ENCODE results near the gene GPATCH3.
"Not testable (repeated sequence)": the region's sequence is repeated elsewhere in the genome, so short reads cannot be mapped to it uniquely, and the experiment has no call there.

Gene GPATCH3, protein sequence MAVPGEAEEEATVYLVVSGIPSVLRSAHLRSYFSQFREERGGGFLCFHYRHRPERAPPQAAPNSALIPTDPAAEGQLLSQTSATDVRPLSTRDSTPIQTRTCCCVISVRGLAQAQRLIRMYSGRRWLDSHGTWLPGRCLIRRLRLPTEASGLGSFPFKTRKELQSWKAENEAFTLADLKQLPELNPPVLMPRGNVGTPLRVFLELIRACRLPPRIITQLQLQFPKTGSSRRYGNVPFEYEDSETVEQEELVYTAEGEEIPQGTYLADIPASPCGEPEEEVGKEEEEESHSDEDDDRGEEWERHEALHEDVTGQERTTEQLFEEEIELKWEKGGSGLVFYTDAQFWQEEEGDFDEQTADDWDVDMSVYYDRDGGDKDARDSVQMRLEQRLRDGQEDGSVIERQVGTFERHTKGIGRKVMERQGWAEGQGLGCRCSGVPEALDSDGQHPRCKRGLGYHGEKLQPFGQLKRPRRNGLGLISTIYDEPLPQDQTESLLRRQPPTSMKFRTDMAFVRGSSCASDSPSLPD

DNA sequence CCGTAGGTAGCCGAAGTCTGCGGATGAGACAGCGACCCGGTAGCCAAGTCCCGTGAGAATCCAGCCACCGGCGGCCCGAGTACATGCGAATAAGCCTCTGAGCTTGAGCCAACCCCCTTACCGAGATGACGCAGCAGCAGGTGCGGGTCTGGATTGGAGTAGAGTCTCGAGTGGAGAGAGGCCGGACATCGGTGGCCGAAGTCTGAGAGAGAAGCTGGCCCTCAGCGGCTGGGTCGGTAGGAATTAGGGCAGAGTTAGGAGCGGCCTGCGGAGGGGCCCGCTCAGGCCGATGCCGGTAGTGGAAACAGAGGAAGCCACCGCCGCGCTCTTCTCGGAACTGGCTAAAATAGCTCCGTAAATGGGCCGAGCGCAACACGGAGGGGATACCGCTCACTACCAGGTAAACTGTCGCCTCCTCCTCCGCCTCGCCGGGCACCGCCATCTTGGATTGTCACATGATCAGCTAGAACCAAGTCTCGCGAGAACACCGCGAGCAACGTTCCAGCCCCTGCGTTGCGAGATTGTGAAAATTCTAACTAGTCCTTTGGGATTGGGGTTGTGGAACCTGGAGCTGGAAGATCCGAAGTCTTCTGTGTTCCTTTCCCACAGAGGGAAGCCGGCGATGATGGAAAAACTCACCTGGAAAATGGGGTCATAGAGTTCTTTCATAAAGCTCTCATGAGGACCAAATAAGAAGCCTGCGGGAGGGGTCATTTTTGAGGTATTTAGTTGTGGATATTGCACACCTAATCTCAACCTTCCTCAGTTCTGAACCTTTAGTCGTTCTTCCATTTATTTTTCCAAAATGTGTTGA is at the start of gene GPATCH3:
Gene GPATCH3, minus strand, starts transcription at position 467 of the 814 bp plus-strand sequence. Its CDS starts 25 bp downstream, at position 442.
- DNase-seq, result peak; percentile 91

- no peak for DNase-seq
Measured at GRCh38 chr1:26949926-26950319, 49.7 kb upstream of the GPATCH3 start.

DNA sequence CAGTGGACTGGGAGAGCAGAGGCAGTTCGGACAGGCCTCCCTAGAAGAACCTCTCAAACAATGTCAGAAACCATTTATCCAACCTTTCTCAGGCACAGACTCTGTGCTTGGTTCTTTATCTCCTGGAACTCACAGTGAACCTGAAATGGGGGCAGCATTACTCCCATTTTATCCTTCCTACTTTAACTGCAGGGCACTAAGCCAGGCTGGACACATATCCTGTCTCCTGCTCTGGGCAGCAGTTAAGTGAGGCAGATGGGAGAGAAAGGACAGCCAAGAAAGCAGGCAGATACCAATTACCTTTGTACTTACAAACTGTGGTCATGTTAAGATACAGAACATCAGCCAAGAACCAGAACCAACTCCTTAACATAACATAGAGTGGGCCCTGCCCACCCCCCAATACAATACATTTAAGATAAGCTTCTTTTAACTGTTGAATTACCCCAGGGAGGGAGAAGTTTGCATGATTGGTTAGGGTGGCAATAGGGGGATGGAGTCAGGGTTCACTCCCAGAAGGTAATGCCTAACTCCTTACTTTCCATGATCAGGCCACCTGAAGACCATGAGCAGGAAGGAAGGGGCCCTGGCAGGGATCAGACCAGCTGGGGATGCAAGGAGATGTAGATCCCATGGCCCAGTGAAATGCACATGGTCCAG is 49.1 kb upstream of the GPATCH3 start:
- no peak for DNase-seq

- DNase-seq, result not testable (repeated sequence)
Measured at GRCh38 chr1:26948725-26949057, 48.4 kb upstream of the GPATCH3 start.

- DNase-seq, result no peak
Measured at GRCh38 chr1:26946270-26946669, 46.0 kb upstream of the GPATCH3 start.

GRCh38 chr1:26945728-26946127 is 45.5 kb upstream of the GPATCH3 start:
- no peak for DNase-seq

GRCh38 chr1:26945138-26945537 is 44.9 kb upstream of the GPATCH3 start:
- no peak for DNase-seq

GRCh38 chr1:26942656-26943055 is 42.4 kb upstream of the GPATCH3 start:
- DNase-seq, result no peak

DNA sequence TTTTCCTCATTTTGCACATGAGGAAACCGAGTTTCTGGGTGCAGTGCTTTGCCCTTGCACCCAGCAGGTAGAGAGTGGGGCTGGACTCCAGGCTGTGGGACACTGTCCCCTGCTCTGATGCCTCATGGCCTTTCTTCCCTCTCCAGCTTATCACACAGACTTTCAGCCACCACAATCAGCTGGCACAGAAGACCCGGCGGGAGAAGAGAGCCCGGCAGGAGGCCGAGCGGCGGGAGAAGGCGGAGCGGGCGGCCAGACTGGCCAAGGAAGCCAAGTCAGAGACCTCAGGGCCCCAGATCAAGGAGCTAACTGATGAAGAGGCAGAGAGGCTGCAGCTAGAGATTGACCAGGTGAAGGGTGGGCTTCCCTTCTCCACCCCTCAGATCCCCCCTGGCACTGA is 41.0 kb upstream of the GPATCH3 start:
- no peak for DNase-seq

GRCh38 chr1:26938659-26939025 is 38.4 kb upstream of the GPATCH3 start:
- DNase-seq, result no peak

DNA sequence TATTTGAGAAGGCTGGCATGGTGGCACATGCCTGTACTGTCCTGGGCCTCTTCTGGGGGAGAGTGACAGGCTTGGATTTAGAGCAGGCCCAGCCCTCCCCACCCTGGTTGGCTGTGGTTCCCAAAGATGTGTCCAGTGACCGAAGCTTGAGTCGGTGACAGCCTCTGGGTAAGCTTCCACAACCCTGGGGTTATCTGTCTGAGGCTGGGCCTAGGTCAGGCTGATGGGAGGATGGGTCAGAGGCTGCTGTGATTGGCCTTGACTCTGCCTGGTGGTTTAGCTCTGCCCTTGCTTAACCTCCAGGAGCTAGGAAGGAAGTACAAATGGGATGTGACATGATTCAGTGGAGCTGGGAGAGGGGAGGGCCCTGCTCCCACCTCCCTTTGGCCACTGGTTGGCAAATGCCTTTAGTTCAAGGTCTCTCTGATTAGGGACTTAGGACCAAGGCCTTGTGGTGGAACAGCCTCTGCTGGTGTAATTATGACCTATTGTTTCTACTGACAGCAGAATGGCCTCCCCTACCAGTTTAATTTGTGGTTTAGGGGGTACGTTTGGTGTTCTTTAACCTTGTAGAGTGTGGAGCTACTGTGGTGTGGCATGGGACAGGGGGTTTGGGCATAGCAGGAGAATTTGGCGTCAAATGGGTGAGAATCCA is 37.9 kb upstream of the GPATCH3 start:
- DNase-seq, result no peak

DNA sequence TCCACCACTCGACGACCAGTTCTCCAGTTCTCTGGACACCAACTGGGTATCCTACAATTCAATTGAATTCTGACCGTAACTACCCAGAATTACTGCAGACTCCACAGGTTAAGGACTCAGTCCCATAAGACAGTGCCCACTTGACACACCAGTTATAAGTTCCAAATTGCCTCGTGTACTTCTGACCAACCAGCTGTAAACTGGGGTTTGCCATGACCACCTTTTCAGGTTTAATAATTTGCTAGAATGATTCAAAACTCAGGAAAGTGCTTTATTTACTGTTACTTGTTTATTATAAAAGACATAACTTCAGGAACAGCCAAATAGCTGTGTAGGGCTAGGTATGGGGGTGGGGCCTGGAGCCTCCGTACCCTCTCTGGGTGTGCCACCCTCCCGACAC is 36.6 kb upstream of the GPATCH3 start:
- no peak for DNase-seq

DNA sequence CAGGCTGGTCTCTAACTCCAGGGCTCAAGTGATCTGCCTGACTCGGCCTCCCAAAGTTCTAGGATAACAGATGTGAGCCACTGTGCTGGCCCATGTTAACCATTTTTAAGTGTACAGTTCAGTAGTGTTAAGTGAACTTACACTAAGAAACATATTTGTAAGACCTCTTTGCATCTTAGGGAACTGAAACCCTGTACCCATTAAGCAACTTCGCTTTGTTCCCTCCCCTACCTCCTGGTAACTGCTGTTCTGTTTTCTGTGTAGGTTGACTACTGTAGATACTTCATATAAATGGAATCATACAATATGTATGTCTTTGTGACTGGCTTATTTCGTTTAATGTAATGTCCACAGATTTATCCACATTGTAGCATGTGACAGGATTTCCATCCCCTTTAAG is 32.3 kb upstream of the GPATCH3 start:
- peak; percentile 1 for DNase-seq

DNA sequence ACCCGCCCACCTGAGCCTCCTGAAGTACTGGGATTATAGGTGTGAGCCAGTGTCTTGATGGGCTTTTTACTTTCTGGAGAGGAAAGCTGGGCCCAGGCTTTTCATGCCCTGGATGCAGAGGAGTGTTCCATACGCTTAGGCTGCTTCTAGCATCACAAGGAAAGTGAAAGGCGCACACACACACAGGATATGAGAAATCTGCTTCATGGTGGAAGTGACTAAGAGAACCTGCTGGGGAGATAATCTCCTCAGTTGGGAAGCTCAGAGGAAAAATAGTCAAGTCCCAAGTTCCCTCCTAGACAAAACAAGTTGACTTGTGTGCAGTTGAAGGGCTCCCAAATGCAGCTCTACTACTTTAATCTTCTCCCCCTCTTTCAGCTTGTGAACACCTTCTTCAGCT is 23.4 kb upstream of the GPATCH3 start:
- no peak for DNase-seq

DNA sequence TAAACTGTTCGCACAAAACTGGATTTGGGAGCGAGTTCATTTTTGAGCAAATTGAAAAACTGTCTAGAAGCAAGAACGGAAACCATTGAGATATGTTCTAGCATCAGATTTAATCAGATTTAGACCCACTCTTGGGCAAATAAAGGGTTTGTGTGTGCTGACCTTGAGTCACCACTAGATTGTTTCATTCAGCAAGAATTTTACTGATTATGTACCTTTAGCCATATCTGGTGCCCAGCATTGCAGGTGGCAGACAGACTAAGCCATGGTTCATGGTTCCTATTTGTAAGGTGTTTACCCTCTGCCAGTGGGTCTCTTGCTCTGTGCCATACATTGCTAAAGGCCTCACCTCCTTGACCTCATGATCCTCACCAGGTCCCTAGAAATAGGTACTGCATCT is 22.6 kb upstream of the GPATCH3 start:
- no peak for DNase-seq

DNA sequence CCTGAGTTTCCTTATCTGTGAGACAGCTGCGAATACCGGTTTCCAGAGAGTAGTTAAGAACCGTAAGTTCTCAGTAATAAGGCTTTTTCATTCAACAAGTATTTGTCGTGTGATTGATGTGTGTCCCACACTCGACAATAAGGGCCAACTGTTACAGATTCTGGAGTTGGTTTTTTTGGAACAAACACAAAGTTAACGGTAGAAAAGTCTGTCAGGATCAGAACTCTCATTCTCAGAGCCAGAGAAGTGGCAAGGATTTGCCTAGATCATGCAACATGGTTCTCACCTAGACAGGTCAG is 22.1 kb upstream of the GPATCH3 start:
- peak; percentile 1 for DNase-seq

- peak; percentile 97 for DNase-seq
Measured at GRCh38 chr1:26921540-26922430, 21.5 kb upstream of the GPATCH3 start, which contains the start of gene NUDC. Gene NUDC, plus strand, starts transcription at chr1:26921743. Its CDS starts 106 bp downstream, at chr1:26921849.

DNA sequence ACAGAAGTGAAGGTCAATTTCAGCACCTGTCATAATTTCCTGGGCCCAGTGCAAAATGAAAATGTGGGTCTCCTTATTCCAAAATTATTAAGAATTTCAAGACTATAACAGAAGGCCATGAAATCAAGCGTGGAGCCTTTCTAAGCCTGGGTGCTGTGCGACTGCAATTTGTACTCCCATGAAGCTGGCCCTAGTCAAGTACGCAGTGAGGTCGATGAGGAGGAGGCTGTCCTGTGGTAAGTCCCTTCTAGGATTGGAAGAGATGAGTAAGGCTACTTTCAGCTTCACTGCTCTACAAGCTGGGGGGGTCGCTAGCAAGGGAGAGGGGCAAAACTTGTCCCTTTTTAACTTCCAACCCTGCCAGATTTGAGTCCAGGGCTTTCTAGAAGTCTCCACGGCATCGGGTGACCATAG is 20.9 kb upstream of the GPATCH3 start:
- no peak for DNase-seq

GRCh38 chr1:26915204-26915842 is 15.1 kb upstream of the GPATCH3 start:
- DNase-seq, result no peak

GRCh38 chr1:26913754-26914619 is 13.7 kb upstream of the GPATCH3 start, which contains the start of gene NR0B2:
Gene NR0B2, minus strand, starts transcription at chr1:26913975. Its CDS starts 35 bp downstream, at chr1:26913940.
- DNase-seq, result no peak
